Panc1 (cell line): Measurements from ENCODE around the gene MAGIX. TPM values are rescaled to one million over a fixed set of nuclear protein-coding genes. Genes with fewer than 3 reads are reported as not detected.

Source experiments
- ATAC-seq: fragments of 200-7000 bp; cut with Tn5 transposase; 2 replicates; pipeline ENCODE4 v1.9.1; 2020; ENCODE audit warnings: mild to moderate bottlenecking, moderate library complexity
- BruUV-seq: library from RNA; stranded (reverse); fragments of 400-500 nt; replicated peaks from 2 replicates; lab custom pipeline; 2021; lab: Mats Ljungman, UMichigan
- CTCF ChIA-PET: fragments of 300-600 bp; sonication (Branson Sonifier 250); formaldehyde crosslinking; loops from one replicate; lab custom pipeline; 2022; ENCODE audit warnings: antibody characterized with exemption; lab: Charles Lee
- POLR2A ChIA-PET: fragments of 300-600 bp; sonication (Branson Sonifier 250); formaldehyde crosslinking; loops from one replicate; lab custom pipeline; 2022; ENCODE audit warnings: antibody characterized with exemption; lab: Charles Lee
- DNase-seq: peaks from one replicate; pipeline ENCODE4 v3.0.0-alpha.2; 2010; ENCODE audit warnings: low read depth, low spot score
- H3K27ac ChIP-seq: 2 replicates; pipeline ENCODE4 v1.5.1; 2011; ENCODE audit warnings: mild to moderate bottlenecking, low read length, inconsistent platforms
- H3K27me3 ChIP-seq: fragments of 200-500 bp; sonication (Bioruptor generic); 2 replicates; pipeline ENCODE4 v1.6.0; 2014; ENCODE audit warnings: low read length, inconsistent platforms; ENCODE audit not compliant: control insufficient read depth, insufficient read depth
- H3K36me3 ChIP-seq: fragments of 200-500 bp; sonication (Bioruptor generic); 2 replicates; pipeline ENCODE4 v1.5.1; 2014; ENCODE audit warnings: inconsistent platforms, mild to moderate bottlenecking, low read length, moderate library complexity; ENCODE audit not compliant: control insufficient read depth, insufficient read depth
- H3K4me1 ChIP-seq: 2 replicates; pipeline ENCODE4 v1.5.1; 2011; ENCODE audit warnings: inconsistent platforms, mild to moderate bottlenecking, low read length, moderate library complexity; ENCODE audit not compliant: control insufficient read depth, insufficient read depth
- H3K4me3 ChIP-seq, 2 experiments: 2 replicates each; pipeline ENCODE4 v1.5.1; 2011 to 2012; ENCODE audit warnings: low read depth in 2 of 2, low read length in 2 of 2, mild to moderate bottlenecking in 2 of 2, inconsistent platforms in 1 of 2, moderate library complexity in 1 of 2
- H3K9me3 ChIP-seq: fragments of 200-500 bp; sonication (Bioruptor generic); 2 replicates; pipeline ENCODE4 v1.5.1; 2014; ENCODE audit warnings: low read depth, mild to moderate bottlenecking, inconsistent platforms, low read length, moderate library complexity; ENCODE audit not compliant: control insufficient read depth, insufficient read depth
- CTCF ChIP-seq: fragments of 450-650 bp; IDR thresholded peaks from 2 replicates; pipeline ENCODE4 v1.5.1; 2017; ENCODE audit warnings: mild to moderate bottlenecking
- POLR2AphosphoS5 ChIP-seq: IDR thresholded peaks from 2 replicates; pipeline ENCODE4 v1.6.1; 2012; ENCODE audit warnings: mild to moderate bottlenecking, low read depth, low read length, moderate library complexity
- SIN3A ChIP-seq: IDR thresholded peaks from 2 replicates; pipeline ENCODE4 v1.6.1; 2012; ENCODE audit warnings: low read depth, mild to moderate bottlenecking, low read length, moderate library complexity, borderline replicate concordance; ENCODE audit not compliant: insufficient read depth
- TCF7L2 ChIP-seq: IDR thresholded peaks from 2 replicates; pipeline ENCODE4 v1.6.1; 2011; ENCODE audit warnings: mild to moderate bottlenecking, low read depth, low read length, inconsistent platforms
- in situ Hi-C: cut with HindIII; loops from 2 replicates; pipeline ENCODE4 v1.10.0; 2016; ENCODE audit warnings: low sequenced_read_pairs, low pct_unique_long_range_greater_than_20kb
- intact Hi-C: fragments of 100-400 bp; cut with micrococcal nuclease; formaldehyde crosslinking; loops from one replicate; pipeline ENCODE4 v1.10.0; 2022; ENCODE audit not compliant: unreplicated experiment
- total RNA-seq: library from RNA; stranded (reverse); gene quantifications from one replicate; pipeline ENCODE4 v1.2.1, GENCODE V29; 2021; ENCODE audit not compliant: unreplicated experiment
- TF ChIP-seq, protein P1 (sequence below), 2 experiments: IDR thresholded peaks; 2 replicates each; pipeline ENCODE4 v1.6.1; 2011 to 2012; ENCODE audit warnings: low read depth in 2 of 2, control low read depth in 1 of 2, low read length in 1 of 2, mild to moderate bottlenecking in 1 of 2, moderate library complexity in 1 of 2; ENCODE audit not compliant: insufficient read depth in 1 of 2

Gene MAGIX
- total RNA-seq, 1 experiment from 2014 or later: 3.8 TPM

GRCh38 chrX:49163555-49164419 lies 1.2 kb downstream of the MAGIX start:
- DNase-seq (no peak), ATAC-seq (peak; percentile 77)
- CTCF ChIA-PET: interaction anchor here (0.8 kb wide), 1 partner anchor 88 kb away, joined by 3 read pairs; no protein-coding TSS in a partner anchor
- in situ Hi-C loops (no loop called here), intact Hi-C loops (loop anchor here (5.0 kb wide), 1 partner anchor 41 kb away; the partner anchor contains the start of gene GPKOW)
- Histone ChIP-seq H3K27ac (peak overlapping the region; percentile 93), H3K36me3 (no peaks in the 10 kb centered on the region), H3K9me3 (no peaks in the 10 kb centered on the region), H3K4me1 (peaks cover 28% of the 10 kb centered on the region), H3K27me3 (no peaks in the 10 kb centered on the region), H3K4me3 (peak overlapping the region; percentile 40 to 57)
- no TSS peak for BruUV-seq
- POLR2A ChIA-PET: interaction anchor here (0.6 kb wide), 2 partner anchors 27 to 261 kb away, joined by 3 to 4 read pairs; no protein-coding TSS in a partner anchor
- TF ChIP-seq TCF7L2 (no peak), CTCF (peak; percentile 91), SIN3A (no peak), POLR2AphosphoS5 (no peak)
- TF ChIP-seq, protein P1, sequence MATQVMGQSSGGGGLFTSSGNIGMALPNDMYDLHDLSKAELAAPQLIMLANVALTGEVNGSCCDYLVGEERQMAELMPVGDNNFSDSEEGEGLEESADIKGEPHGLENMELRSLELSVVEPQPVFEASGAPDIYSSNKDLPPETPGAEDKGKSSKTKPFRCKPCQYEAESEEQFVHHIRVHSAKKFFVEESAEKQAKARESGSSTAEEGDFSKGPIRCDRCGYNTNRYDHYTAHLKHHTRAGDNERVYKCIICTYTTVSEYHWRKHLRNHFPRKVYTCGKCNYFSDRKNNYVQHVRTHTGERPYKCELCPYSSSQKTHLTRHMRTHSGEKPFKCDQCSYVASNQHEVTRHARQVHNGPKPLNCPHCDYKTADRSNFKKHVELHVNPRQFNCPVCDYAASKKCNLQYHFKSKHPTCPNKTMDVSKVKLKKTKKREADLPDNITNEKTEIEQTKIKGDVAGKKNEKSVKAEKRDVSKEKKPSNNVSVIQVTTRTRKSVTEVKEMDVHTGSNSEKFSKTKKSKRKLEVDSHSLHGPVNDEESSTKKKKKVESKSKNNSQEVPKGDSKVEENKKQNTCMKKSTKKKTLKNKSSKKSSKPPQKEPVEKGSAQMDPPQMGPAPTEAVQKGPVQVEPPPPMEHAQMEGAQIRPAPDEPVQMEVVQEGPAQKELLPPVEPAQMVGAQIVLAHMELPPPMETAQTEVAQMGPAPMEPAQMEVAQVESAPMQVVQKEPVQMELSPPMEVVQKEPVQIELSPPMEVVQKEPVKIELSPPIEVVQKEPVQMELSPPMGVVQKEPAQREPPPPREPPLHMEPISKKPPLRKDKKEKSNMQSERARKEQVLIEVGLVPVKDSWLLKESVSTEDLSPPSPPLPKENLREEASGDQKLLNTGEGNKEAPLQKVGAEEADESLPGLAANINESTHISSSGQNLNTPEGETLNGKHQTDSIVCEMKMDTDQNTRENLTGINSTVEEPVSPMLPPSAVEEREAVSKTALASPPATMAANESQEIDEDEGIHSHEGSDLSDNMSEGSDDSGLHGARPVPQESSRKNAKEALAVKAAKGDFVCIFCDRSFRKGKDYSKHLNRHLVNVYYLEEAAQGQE (IDR thresholded peaks at IDR 0.05; ENCODE audit: insufficient read depth in 1 of 2, low read depth in 2 of 2, low read length in 1 of 2): 0 out of 4 replicates have a peak, but pooled peaks of 1 of the 2 experiments have one; percentile 34

DNA sequence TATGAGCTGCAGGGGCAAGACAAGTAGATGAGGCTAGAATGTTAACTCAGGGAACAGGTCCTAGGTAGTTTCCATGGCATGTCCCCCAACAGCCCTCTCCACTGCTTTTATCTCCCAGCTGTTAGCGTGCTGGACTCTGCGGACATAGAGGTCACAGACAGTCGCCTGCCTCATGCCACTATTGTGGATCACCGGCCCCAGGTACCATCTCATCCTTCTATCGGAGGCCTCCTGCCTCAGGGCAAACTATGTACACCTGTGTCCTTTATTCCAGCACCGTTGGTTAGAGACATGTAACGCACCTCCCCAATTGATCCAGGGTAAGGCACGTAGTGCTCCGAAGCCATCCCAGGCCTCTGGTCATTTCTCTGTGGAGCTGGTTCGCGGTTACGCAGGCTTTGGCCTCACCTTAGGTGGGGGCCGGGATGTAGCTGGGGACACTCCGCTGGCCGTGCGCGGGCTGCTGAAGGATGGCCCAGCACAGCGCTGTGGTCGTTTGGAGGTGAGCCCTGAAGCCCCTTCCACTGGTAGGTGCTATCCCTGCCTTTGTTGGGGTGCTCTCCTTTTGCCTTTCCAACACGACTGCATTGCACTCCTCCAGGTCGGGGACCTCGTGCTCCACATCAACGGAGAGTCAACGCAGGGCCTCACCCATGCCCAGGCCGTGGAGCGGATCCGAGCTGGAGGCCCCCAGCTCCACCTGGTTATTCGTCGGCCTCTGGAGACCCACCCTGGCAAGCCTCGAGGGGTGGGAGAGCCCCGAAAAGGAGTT lies 2.2 kb downstream of the MAGIX start:
- BruUV-seq: no TSS peak
- H3K27ac ChIP-seq: peak overlapping the region; percentile 93
- peak overlapping the region in 1 of 2 experiments; percentile 64; a peak in 2 of 4 replicates for H3K4me3 ChIP-seq
- H3K36me3 ChIP-seq: no peaks in the 10 kb centered on the region
- CTCF ChIA-PET: interaction anchor here (0.5 kb wide), 1 partner anchor 9 kb away, joined by 3 read pairs; no protein-coding TSS in a partner anchor
- ATAC-seq (no peak), DNase-seq (no peak)
- TF ChIP-seq, protein P1 (IDR thresholded peaks at IDR 0.05; ENCODE audit: insufficient read depth in 1 of 2, low read depth in 2 of 2, low read length in 1 of 2): no peak
- no peak for TF ChIP-seq POLR2AphosphoS5
- no peak for TF ChIP-seq TCF7L2
- POLR2A ChIA-PET: no interaction called here
- no peaks in the 10 kb centered on the region for H3K27me3 ChIP-seq
- no peaks in the 10 kb centered on the region for H3K9me3 ChIP-seq
- peaks cover 28% of the 10 kb centered on the region for H3K4me1 ChIP-seq
- in situ Hi-C loops (no loop called here), intact Hi-C loops (loop anchor here (5.0 kb wide), 1 partner anchor 42 kb away; the partner anchor contains the start of gene GPKOW)
